Activated CD8-positive, alpha-beta T cell treated with anti-CD3 and anti-CD28 coated beads for 36 hours (primary cell): ENCODE measurements around the gene RPLP2. TPM values are rescaled to one million over a fixed set of nuclear protein-coding genes. Genes with fewer than 3 reads are reported as not detected.
A peak's percentile ranks its signal among the peaks of the same experiment; 100 is the strongest.

Source experiments
- ATAC-seq: fragments of 200-7000 bp; cut with Tn5 transposase; one replicate; pipeline ENCODE4 v1.10.0; 2021; ENCODE audit warnings: mild to moderate bottlenecking, moderate library complexity
- CTCF ChIA-PET: fragments of 350-600 bp; sonication (Branson Sonifier 250); formaldehyde crosslinking; loops from one replicate; lab custom pipeline; 2021; ENCODE audit warnings: antibody characterized with exemption; lab: Charles Lee
- POLR2A ChIA-PET: fragments of 350-600 bp; sonication (Branson Sonifier 250); formaldehyde crosslinking; loops from one replicate; lab custom pipeline; 2021; ENCODE audit warnings: antibody characterized with exemption; lab: Charles Lee
- DNase-seq: peaks from one replicate; pipeline ENCODE4 v3.0.0-alpha.2; 2020
- H3K27ac Mint-ChIP-seq: one replicate; pipeline ENCODE4 v1.8.0; 2021; ENCODE audit warnings: mild to moderate bottlenecking, mixed read lengths
- H3K27me3 Mint-ChIP-seq: one replicate; pipeline ENCODE4 v1.8.0; 2021; ENCODE audit warnings: mixed read lengths
- H3K36me3 Mint-ChIP-seq: one replicate; pipeline ENCODE4 v1.8.0; 2021; ENCODE audit warnings: low read depth, mixed read lengths
- H3K4me1 Mint-ChIP-seq: one replicate; pipeline ENCODE4 v1.8.0; 2021; ENCODE audit warnings: low read depth, mixed read lengths
- H3K4me3 Mint-ChIP-seq: one replicate; pipeline ENCODE4 v1.8.0; 2021; ENCODE audit warnings: mild to moderate bottlenecking, moderate library complexity, mixed read lengths
- H3K9me3 Mint-ChIP-seq: one replicate; pipeline ENCODE4 v1.8.0; 2021; ENCODE audit warnings: mixed read lengths
- CTCF ChIP-seq: fragments of 200-600 bp; IDR thresholded peaks from one replicate; pipeline ENCODE4 v1.8.0; 2022; ENCODE audit warnings: antibody characterized with exemption, mild to moderate bottlenecking
- intact Hi-C: fragments of 100-400 bp; cut with micrococcal nuclease; formaldehyde crosslinking; loops from one replicate; pipeline ENCODE4 v1.10.0; 2022
- total RNA-seq, 2 experiments: library from RNA; stranded (reverse); gene quantifications; one replicate each; pipeline ENCODE4 v1.2.3, GENCODE V29; 2021

Gene RPLP2
- total RNA-seq, 2 experiments from 2014 or later = 3,638 to 3,686 TPM

GRCh38 chr11:811446-812245, 1.9 kb downstream of the RPLP2 start:
- TF ChIP-seq CTCF = no peak
- intact Hi-C loops = no loop called here
- Mint-ChIP-seq H3K9me3 (no peaks in the 10 kb centered on the region), H3K27ac (peak overlapping the region; percentile 87), H3K4me1 (peaks cover 28% of the 10 kb centered on the region), H3K27me3 (no peaks in the 10 kb centered on the region), H3K4me3 (peak overlapping the region; percentile 87), H3K36me3 (peaks cover 44% of the 10 kb centered on the region)
- DNase-seq (no peak), ATAC-seq (no peak)
- CTCF ChIA-PET = interaction anchor here (0.9 to 2.0 kb wide), 4 partner anchors 8 to 30 kb away, joined by 3 to 4 read pairs (median 3); partner anchors contain the start of gene POLR2L
- POLR2A ChIA-PET = interaction anchor here (0.6 to 15.6 kb wide), 10 partner anchors 8 to 543 kb away, joined by 3 to 273 read pairs (median 6); partner anchors contain the start of genes CD151, CRACR2B, DEAF1 and GATD1

GRCh38 chr11:812390-812789, 2.6 kb downstream of the RPLP2 start:
- Mint-ChIP-seq H3K9me3 (no peaks in the 10 kb centered on the region), H3K27me3 (no peaks in the 10 kb centered on the region), H3K4me3 (peak overlapping the region; percentile 87), H3K27ac (peak overlapping the region; percentile 87), H3K36me3 (peaks cover 44% of the 10 kb centered on the region), H3K4me1 (peaks cover 28% of the 10 kb centered on the region)
- CTCF ChIA-PET = interaction anchor here (1.2 to 2.0 kb wide), 2 partner anchors 8 to 16 kb away, joined by 3 to 4 read pairs; no protein-coding TSS in a partner anchor
- intact Hi-C loops = no loop called here
- no peak for TF ChIP-seq CTCF
- POLR2A ChIA-PET = interaction anchor here (0.6 to 15.6 kb wide), 10 partner anchors 7 to 117 kb away, joined by 3 to 273 read pairs (median 6); partner anchors contain the start of genes CD151, CRACR2B, DEAF1 and PIDD1
- no peak for ATAC-seq
- no peak for DNase-seq

- ChIA-PET POLR2A (interaction anchor here (0.8 to 15.6 kb wide), 8 partner anchors 9 to 66 kb away, joined by 3 to 273 read pairs (median 6); partner anchors contain the start of genes CD151, CEND1, CRACR2B and GATD1), CTCF (no interaction called here)
- intact Hi-C loops = no loop called here
- no peak for ATAC-seq
- no peaks in the 10 kb centered on the region for H3K9me3 Mint-ChIP-seq
- peaks cover 41% of the 10 kb centered on the region for H3K36me3 Mint-ChIP-seq
- peak overlapping the region; percentile 87 for H3K27ac Mint-ChIP-seq
- peak overlapping the region; percentile 87 for H3K4me3 Mint-ChIP-seq
- TF ChIP-seq CTCF = no peak
- no peak for DNase-seq
- peaks cover 25% of the 10 kb centered on the region for H3K4me1 Mint-ChIP-seq
- H3K27me3 Mint-ChIP-seq = no peaks in the 10 kb centered on the region
Observed at GRCh38 chr11:813072-813455, 3.3 kb downstream of the RPLP2 start.

GRCh38 chr11:813456-814096, 3.8 kb downstream of the RPLP2 start:
- no peaks in the 10 kb centered on the region for H3K27me3 Mint-ChIP-seq
- ChIA-PET CTCF (no interaction called here), POLR2A (interaction anchor here (1.0 to 15.6 kb wide), 7 partner anchors 8 to 66 kb away, joined by 3 to 273 read pairs (median 4); partner anchors contain the start of genes CD151, CEND1, CRACR2B and GATD1)
- TF ChIP-seq CTCF = no peak
- H3K9me3 Mint-ChIP-seq = no peaks in the 10 kb centered on the region
- H3K4me3 Mint-ChIP-seq = no peak overlapping the region
- peak overlapping the region; percentile 70 for H3K27ac Mint-ChIP-seq
- DNase-seq (no peak), ATAC-seq (no peak)
- peaks cover 41% of the 10 kb centered on the region for H3K36me3 Mint-ChIP-seq
- H3K4me1 Mint-ChIP-seq = peaks cover 23% of the 10 kb centered on the region
- intact Hi-C loops = no loop called here
